ENCODE data around the gene P2RY12.

DNA sequence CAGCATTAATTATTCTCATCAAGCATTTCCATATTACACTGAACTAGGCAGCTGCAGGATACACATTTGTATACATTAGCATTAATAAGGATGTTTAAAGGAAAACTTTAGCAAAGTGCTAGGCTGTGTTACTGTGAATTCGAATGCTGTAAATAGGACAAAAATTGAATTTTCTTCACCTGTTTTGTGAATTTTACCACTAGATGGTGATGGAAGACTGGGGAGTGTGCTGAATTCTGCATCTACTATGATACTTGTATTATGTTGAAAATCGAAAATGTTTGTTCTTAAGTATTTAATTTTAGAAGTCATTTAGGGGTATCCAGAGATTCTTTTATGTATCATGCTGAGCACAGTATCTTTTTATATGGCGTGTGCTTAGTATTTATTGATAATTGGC is 93.9 kb downstream of the P2RY12 start:
- TF ChIP-seq, protein P1, sequence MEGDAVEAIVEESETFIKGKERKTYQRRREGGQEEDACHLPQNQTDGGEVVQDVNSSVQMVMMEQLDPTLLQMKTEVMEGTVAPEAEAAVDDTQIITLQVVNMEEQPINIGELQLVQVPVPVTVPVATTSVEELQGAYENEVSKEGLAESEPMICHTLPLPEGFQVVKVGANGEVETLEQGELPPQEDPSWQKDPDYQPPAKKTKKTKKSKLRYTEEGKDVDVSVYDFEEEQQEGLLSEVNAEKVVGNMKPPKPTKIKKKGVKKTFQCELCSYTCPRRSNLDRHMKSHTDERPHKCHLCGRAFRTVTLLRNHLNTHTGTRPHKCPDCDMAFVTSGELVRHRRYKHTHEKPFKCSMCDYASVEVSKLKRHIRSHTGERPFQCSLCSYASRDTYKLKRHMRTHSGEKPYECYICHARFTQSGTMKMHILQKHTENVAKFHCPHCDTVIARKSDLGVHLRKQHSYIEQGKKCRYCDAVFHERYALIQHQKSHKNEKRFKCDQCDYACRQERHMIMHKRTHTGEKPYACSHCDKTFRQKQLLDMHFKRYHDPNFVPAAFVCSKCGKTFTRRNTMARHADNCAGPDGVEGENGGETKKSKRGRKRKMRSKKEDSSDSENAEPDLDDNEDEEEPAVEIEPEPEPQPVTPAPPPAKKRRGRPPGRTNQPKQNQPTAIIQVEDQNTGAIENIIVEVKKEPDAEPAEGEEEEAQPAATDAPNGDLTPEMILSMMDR (conservative IDR thresholded peaks at IDR 0.05; ENCODE audit: low read length): peak; percentile 44; the same call in 1 of the 2 replicates
- TF ChIP-seq EZH2phosphoT487 (IDR thresholded peaks at IDR 0.05; ENCODE audit: borderline replicate concordance, low read depth, low read length): no peak

Data from OCI-LY7 (cell line).